K562 (cell line): ENCODE measurements around the gene HDAC1. TPM values are rescaled to one million over a fixed set of nuclear protein-coding genes. Genes with fewer than 3 reads are reported as not detected.

Experiments
- ATAC-seq: fragments of 200-7000 bp; cut with Tn5 transposase; 3 replicates; pipeline ENCODE4 v1.9.1; 2020; ENCODE audit warnings: moderate library complexity
- BruUV-seq: library from RNA; stranded (reverse); fragments of 400-500 nt; replicated peaks from 2 replicates; lab custom pipeline; 2021; lab: Mats Ljungman, UMichigan
- CTCF ChIA-PET: fragments of 300-600 bp; formaldehyde crosslinking; extraction: SDS; loops from one replicate; lab custom pipeline; 2021; ENCODE audit warnings: low intra/inter-chr PET ratio; lab: Yijun Ruan, JAX
- POLR2A ChIA-PET: fragments of 300-600, 350-650 bp; sonication (Branson Sonifier 250); formaldehyde crosslinking; extraction: SDS; loops from one replicate; lab custom pipeline; 2021; ENCODE audit warnings: antibody characterized with exemption, inconsistent platforms; lab: Yijun Ruan, JAX
- DNase-seq, 4 experiments: peaks; one replicate each; pipeline versions ENCODE4 v3.0.0 to v3.0.0-alpha.2; 2011 to 2018; ENCODE audit warnings: low spot score in 3 of 4, mixed read lengths in 3 of 4; ENCODE audit errors: extremely low read depth in 1 of 4
- FAIRE-seq: peaks from 2 replicates; lab custom pipeline; 2011; peaks lifted over from hg19 to GRCh38; lab: Jason Lieb, UNC
- H2AFZ ChIP-seq: 2 replicates; pipeline ENCODE4 v1.6.0; 2011; ENCODE audit warnings: low read depth, low read length, control low read depth, inconsistent platforms
- H3K27ac ChIP-seq: fragments of 200-600 bp; 3 replicates; pipeline ENCODE4 v1.8.0; 2011; ENCODE audit warnings: low read depth, mild to moderate bottlenecking, control low read depth, inconsistent platforms, low read length, moderate library complexity, mixed read lengths; ENCODE audit errors: extremely low read depth
- H3K27me3 ChIP-seq, 2 experiments: fragments of 300-600 bp in 1 of 2; 2 replicates in 1 of 2; 3 replicates in 1 of 2; pipeline versions ENCODE4 v1.6.0 to v1.8.0; 2011; ENCODE audit warnings: inconsistent platforms in 2 of 2, low read length in 2 of 2, mild to moderate bottlenecking in 1 of 2, mixed read lengths in 1 of 2, moderate library complexity in 1 of 2; ENCODE audit not compliant: control insufficient read depth in 2 of 2, insufficient read depth in 2 of 2
- H3K36me3 ChIP-seq: fragments of 300-600 bp; 3 replicates; pipeline ENCODE4 v1.8.0; 2011; ENCODE audit warnings: mild to moderate bottlenecking, low read length, inconsistent platforms; ENCODE audit not compliant: control insufficient read depth, insufficient read depth
- H3K4me1 ChIP-seq, 2 experiments: fragments of 200-600 bp in 1 of 2; replicated peaks in 1 of 2; 2 replicates in 1 of 2; 3 replicates in 1 of 2; pipeline versions ENCODE4 v1.5.1 to v1.8.0; 2011; ENCODE audit warnings: inconsistent platforms in 2 of 2, low read length in 2 of 2, mild to moderate bottlenecking in 1 of 2, mixed read lengths in 1 of 2, moderate library complexity in 1 of 2; ENCODE audit not compliant: control insufficient read depth in 2 of 2, insufficient read depth in 2 of 2
- H3K4me2 ChIP-seq: 2 replicates; pipeline ENCODE4 v1.6.1; 2011; ENCODE audit warnings: low read length, control low read depth, inconsistent platforms, mixed read lengths; ENCODE audit not compliant: insufficient read depth
- H3K4me3 ChIP-seq: fragments of 200-600 bp; sonication (generic), shearing (Covaris generic); 2 replicates; pipeline ENCODE4 v1.5.1; 2016; ENCODE audit warnings: control low read depth, inconsistent platforms
- H3K79me2 ChIP-seq: fragments of 200-600 bp; 3 replicates; pipeline ENCODE4 v1.8.0; 2011; ENCODE audit warnings: low read length, inconsistent platforms; ENCODE audit not compliant: control insufficient read depth, insufficient read depth
- H3K9ac ChIP-seq, 2 experiments: 2 replicates each; pipeline versions ENCODE4 v1.6.0 to v1.6.1; 2011; ENCODE audit warnings: low read depth in 2 of 2, low read length in 2 of 2, control low read depth in 1 of 2, inconsistent platforms in 1 of 2, mild to moderate bottlenecking in 1 of 2, mixed read lengths in 1 of 2; ENCODE audit not compliant: insufficient read depth in 1 of 2
- H3K9me1 ChIP-seq: one replicate; pipeline ENCODE4 v1.6.0; 2011; ENCODE audit warnings: inconsistent platforms, mild to moderate bottlenecking, low read length, moderate library complexity; ENCODE audit not compliant: control insufficient read depth, insufficient read depth
- H3K9me3 ChIP-seq: replicated peaks from 2 replicates; pipeline ENCODE4 v1.5.1; 2011; ENCODE audit warnings: low read depth, low read length, inconsistent platforms; ENCODE audit not compliant: control insufficient read depth, insufficient read depth
- H4K20me1 ChIP-seq: replicated peaks from 2 replicates; pipeline ENCODE4 v1.6.1; 2011; ENCODE audit warnings: low read length, inconsistent platforms, mixed read lengths; ENCODE audit not compliant: control insufficient read depth, insufficient read depth
- CHD4 ChIP-seq: fragments of 200-600 bp; sonication (generic); IDR thresholded peaks from 3 replicates; pipeline ENCODE4 v1.6.1; 2012; ENCODE audit warnings: low read depth, mild to moderate bottlenecking, mixed read lengths, low read length, inconsistent platforms; ENCODE audit not compliant: insufficient read depth, insufficient replicate concordance, poor library complexity, severe bottlenecking
- GTF3C2 ChIP-seq: IDR thresholded peaks from 3 replicates; pipeline ENCODE4 v1.6.1; 2011; ENCODE audit warnings: borderline replicate concordance, mild to moderate bottlenecking, moderate library complexity; ENCODE audit not compliant: insufficient read length; ENCODE audit errors: extremely low read depth
- KLF1 ChIP-seq: fragments of 450-650 bp; IDR thresholded peaks from 2 replicates; pipeline ENCODE4 v1.6.1; 2016; ENCODE audit warnings: missing genetic modification characterization, missing compliant biosample characterization
- MECOM ChIP-seq: fragments of 250-450 bp; sonication (Bioruptor Pico); IDR thresholded peaks from 2 replicates; pipeline ENCODE4 v1.8.0; 2022; ENCODE audit warnings: inconsistent platforms
- NELFE ChIP-seq: IDR thresholded peaks from 2 replicates; pipeline ENCODE4 v1.6.1; 2011; ENCODE audit warnings: mild to moderate bottlenecking; ENCODE audit not compliant: insufficient read depth, insufficient read length
- PPARD ChIP-seq: fragments of 250-450 bp; sonication (Bioruptor Pico); IDR thresholded peaks from 2 replicates; pipeline ENCODE4 v1.8.0; 2022; ENCODE audit warnings: inconsistent platforms, mild to moderate bottlenecking, moderate library complexity
- RCOR1 ChIP-seq, 2 experiments: IDR thresholded peaks; 2 replicates each; pipeline ENCODE4 v1.6.1; 2012; ENCODE audit warnings: low read depth in 2 of 2, low read length in 2 of 2, borderline replicate concordance in 1 of 2, improper control_type of control experiment in 1 of 2
- SNRNP70 ChIP-seq: fragments of 200-400 bp; formaldehyde crosslinking; optimal IDR thresholded peaks from 2 replicates; pipeline ENCODE3; 2017; ENCODE audit warnings: low read depth, low read length
- ZBTB12 ChIP-seq: fragments of 250-450 bp; sonication (Bioruptor Pico); IDR thresholded peaks from 2 replicates; pipeline ENCODE4 v1.4.0; 2020
- ZNF124 ChIP-seq: sonication (generic); formaldehyde crosslinking; IDR thresholded peaks from 2 replicates; pipeline ENCODE4 v1.8.1; 2022; ENCODE audit warnings: missing genetic modification reagents
- ZNF23 ChIP-seq: fragments of 250-450 bp; sonication (Bioruptor Pico); IDR thresholded peaks from 2 replicates; pipeline ENCODE4 v1.4.0; 2020; ENCODE audit warnings: mild to moderate bottlenecking
- ZNF609 ChIP-seq: sonication (generic); formaldehyde crosslinking; IDR thresholded peaks from 2 replicates; pipeline ENCODE4 v1.8.1; 2023; ENCODE audit warnings: missing genetic modification reagents, mild to moderate bottlenecking, borderline replicate concordance
- WGBS: fragments of 100-300 bp; shearing (Covaris generic); methylation state at CpG from one replicate; pipeline ENCODE4 v1.1.6; 2016; ENCODE audit warnings: low coverage, mixed read lengths; ENCODE audit not compliant: insufficient coverage; ENCODE audit errors: missing lambda C conversion rate; 5-methylcytosine and 5-hydroxymethylcytosine counted together
- in situ Hi-C: fragments of 300-500 bp; cut with MboI; formaldehyde crosslinking; loops from 4 replicates; pipeline ENCODE4 v1.15.0; 2018; ENCODE audit warnings: inconsistent platforms, mixed read lengths
- intact Hi-C: fragments of 100-400 bp; cut with micrococcal nuclease; formaldehyde crosslinking; loops from 2 replicates; pipeline ENCODE4 v1.14.2; 2022
- polyA plus RNA-seq, 8 experiments: library from polyadenylated mRNA; depleted of rRNA in 4 of 8; stranded (reverse) in 5 of 8; unstranded in 3 of 8; fragments of >200 nt; fragmentation: Nextera tagmentation in 2 of 8; fragmentation: Illumina TruSeq in 1 of 8; extraction: Ambion mirVana in 2 of 8; extraction: Trizol in 1 of 8; gene quantifications; 2 replicates each; pipeline versions ENCODE4 v1.2.1 to v1.2.3, GENCODE V29; 2011 to 2014; ENCODE audit warnings: inconsistent platforms in 1 of 8, missing spikeins in 1 of 8
- total RNA-seq, 7 experiments: library from RNA; depleted of rRNA in 6 of 7; stranded (reverse); fragments of >200 nt in 6 of 7; fragmentation: Illumina TruSeq in 2 of 7; extraction: Trizol in 2 of 7; gene quantifications; 2 replicates each; pipeline versions ENCODE4 v1.2.1 to v1.2.3, GENCODE V29; 2011 to 2021; ENCODE audit warnings: low replicate concordance in 1 of 7

Gene HDAC1
- total and polyA plus RNA-seq, 9 of the 15 experiments (the other 6 are each of a cell fraction or from before 2014, with no cell fraction given) = 169 to 384 (median 193) TPM

- Histone ChIP-seq H3K36me3 (peaks cover 79% of the 10 kb centered on the region), H3K9me3 (peaks cover 4% of the 10 kb centered on the region; the same call in 1 of the 2 replicates), H3K79me2 (peaks cover 75% of the 10 kb centered on the region), H4K20me1 (peaks cover 11% of the 10 kb centered on the region; the same call in 1 of the 2 replicates), H3K9me1 (peaks cover 3% of the 10 kb centered on the region), H3K27ac (no peak overlapping the region), H3K27me3 (no peaks in the 10 kb centered on the region), H3K4me3 (no peak overlapping the region), H3K9ac (no peak overlapping the region), H2AFZ (no peak overlapping the region), H3K4me2 (no peak overlapping the region), H3K4me1 (peaks cover 27 to 30% of the 10 kb centered on the region in 2 experiments)
- no peak for DNase-seq
- no peak for ATAC-seq
- in situ Hi-C loops = no loop called here
- ChIA-PET CTCF (no interaction called here), POLR2A (interaction anchor here (0.6 to 8.1 kb wide), 7 partner anchors 8 to 268 kb away, joined by 3 to 50 read pairs (median 4); partner anchors contain the start of genes HDAC1 and MARCKSL1)
- TSS peak; percentile 15 for BruUV-seq
- FAIRE-seq = no peak
- 87% methylated on average over 3 of the region's 3 CpGs for WGBS
- intact Hi-C loops = no loop called here
- TF ChIP-seq RCOR1 (IDR thresholded peaks at IDR 0.05; ENCODE audit: borderline replicate concordance in 1 of 2, low read depth in 2 of 2, low read length in 2 of 2) = no peak
- no peak for TF ChIP-seq ZNF124 (CRISPR knock-in tag)
- TF ChIP-seq ZNF609 (CRISPR knock-in tag) = no peak
- TF ChIP-seq KLF1 (tag) = no peak
- TF ChIP-seq ZBTB12 (CRISPR knock-in tag) = no peak
- no peak for TF ChIP-seq SNRNP70
- no peak for TF ChIP-seq PPARD
- TF ChIP-seq MECOM = no peak
- TF ChIP-seq GTF3C2 = no peak
- TF ChIP-seq CHD4 = no peak
- no peak for TF ChIP-seq ZNF23 (CRISPR knock-in tag)
- TF ChIP-seq NELFE = no peak
Measured at GRCh38 chr1:32303997-32304622, 12.2 kb downstream of the HDAC1 start.
